K562 (cell line): ENCODE measurements around the gene ADK. TPM values are rescaled to one million over a fixed set of nuclear protein-coding genes. Genes with fewer than 3 reads are reported as not detected.
"Not testable (repeated sequence)": the region's sequence is repeated elsewhere in the genome, so short reads cannot be mapped to it uniquely, and the experiment has no call there.

ENCODE experiments used
- ATAC-seq: fragments of 200-7000 bp; cut with Tn5 transposase; 3 replicates; pipeline ENCODE4 v1.9.1; 2020; ENCODE audit warnings: moderate library complexity
- BruUV-seq: library from RNA; stranded (reverse); fragments of 400-500 nt; replicated peaks from 2 replicates; lab custom pipeline; 2021; lab: Mats Ljungman, UMichigan
- CTCF ChIA-PET: fragments of 300-600 bp; formaldehyde crosslinking; extraction: SDS; loops from one replicate; lab custom pipeline; 2021; ENCODE audit warnings: low intra/inter-chr PET ratio; lab: Yijun Ruan, JAX
- POLR2A ChIA-PET: fragments of 300-600, 350-650 bp; sonication (Branson Sonifier 250); formaldehyde crosslinking; extraction: SDS; loops from one replicate; lab custom pipeline; 2021; ENCODE audit warnings: antibody characterized with exemption, inconsistent platforms; lab: Yijun Ruan, JAX
- DNase-seq, 4 experiments: peaks; one replicate each; pipeline versions ENCODE4 v3.0.0 to v3.0.0-alpha.2; 2011 to 2018; ENCODE audit warnings: low spot score in 3 of 4, mixed read lengths in 3 of 4; ENCODE audit errors: extremely low read depth in 1 of 4
- FAIRE-seq: peaks from 2 replicates; lab custom pipeline; 2011; peaks lifted over from hg19 to GRCh38; lab: Jason Lieb, UNC
- H2AFZ ChIP-seq: 2 replicates; pipeline ENCODE4 v1.6.0; 2011; ENCODE audit warnings: low read depth, low read length, control low read depth, inconsistent platforms
- H3K27ac ChIP-seq: fragments of 200-600 bp; 3 replicates; pipeline ENCODE4 v1.8.0; 2011; ENCODE audit warnings: low read depth, mild to moderate bottlenecking, control low read depth, inconsistent platforms, low read length, moderate library complexity, mixed read lengths; ENCODE audit errors: extremely low read depth
- H3K27me3 ChIP-seq, 2 experiments: fragments of 300-600 bp in 1 of 2; 2 replicates in 1 of 2; 3 replicates in 1 of 2; pipeline versions ENCODE4 v1.6.0 to v1.8.0; 2011; ENCODE audit warnings: inconsistent platforms in 2 of 2, low read length in 2 of 2, mild to moderate bottlenecking in 1 of 2, mixed read lengths in 1 of 2, moderate library complexity in 1 of 2; ENCODE audit not compliant: control insufficient read depth in 2 of 2, insufficient read depth in 2 of 2
- H3K36me3 ChIP-seq: fragments of 300-600 bp; 3 replicates; pipeline ENCODE4 v1.8.0; 2011; ENCODE audit warnings: mild to moderate bottlenecking, low read length, inconsistent platforms; ENCODE audit not compliant: control insufficient read depth, insufficient read depth
- H3K4me1 ChIP-seq, 2 experiments: fragments of 200-600 bp in 1 of 2; replicated peaks in 1 of 2; 2 replicates in 1 of 2; 3 replicates in 1 of 2; pipeline versions ENCODE4 v1.5.1 to v1.8.0; 2011; ENCODE audit warnings: inconsistent platforms in 2 of 2, low read length in 2 of 2, mild to moderate bottlenecking in 1 of 2, mixed read lengths in 1 of 2, moderate library complexity in 1 of 2; ENCODE audit not compliant: control insufficient read depth in 2 of 2, insufficient read depth in 2 of 2
- H3K4me2 ChIP-seq: 2 replicates; pipeline ENCODE4 v1.6.1; 2011; ENCODE audit warnings: low read length, control low read depth, inconsistent platforms, mixed read lengths; ENCODE audit not compliant: insufficient read depth
- H3K4me3 ChIP-seq: fragments of 200-600 bp; sonication (generic), shearing (Covaris generic); 2 replicates; pipeline ENCODE4 v1.5.1; 2016; ENCODE audit warnings: control low read depth, inconsistent platforms
- H3K79me2 ChIP-seq: fragments of 200-600 bp; 3 replicates; pipeline ENCODE4 v1.8.0; 2011; ENCODE audit warnings: low read length, inconsistent platforms; ENCODE audit not compliant: control insufficient read depth, insufficient read depth
- H3K9ac ChIP-seq, 2 experiments: 2 replicates each; pipeline versions ENCODE4 v1.6.0 to v1.6.1; 2011; ENCODE audit warnings: low read depth in 2 of 2, low read length in 2 of 2, control low read depth in 1 of 2, inconsistent platforms in 1 of 2, mild to moderate bottlenecking in 1 of 2, mixed read lengths in 1 of 2; ENCODE audit not compliant: insufficient read depth in 1 of 2
- H3K9me1 ChIP-seq: one replicate; pipeline ENCODE4 v1.6.0; 2011; ENCODE audit warnings: inconsistent platforms, mild to moderate bottlenecking, low read length, moderate library complexity; ENCODE audit not compliant: control insufficient read depth, insufficient read depth
- H3K9me3 ChIP-seq: replicated peaks from 2 replicates; pipeline ENCODE4 v1.5.1; 2011; ENCODE audit warnings: low read depth, low read length, inconsistent platforms; ENCODE audit not compliant: control insufficient read depth, insufficient read depth
- H4K20me1 ChIP-seq: replicated peaks from 2 replicates; pipeline ENCODE4 v1.6.1; 2011; ENCODE audit warnings: low read length, inconsistent platforms, mixed read lengths; ENCODE audit not compliant: control insufficient read depth, insufficient read depth
- ARID2 ChIP-seq: fragments of 450-650 bp; IDR thresholded peaks from 2 replicates; pipeline ENCODE4 v1.6.1; 2017; ENCODE audit warnings: antibody characterized with exemption, mild to moderate bottlenecking
- RBM25 ChIP-seq: fragments of 200-400 bp; formaldehyde crosslinking; IDR thresholded peaks from 2 replicates; pipeline ENCODE4 v1.6.1; 2018; ENCODE audit warnings: low read length, low read depth, moderate library complexity; ENCODE audit not compliant: severe bottlenecking
- TEAD2 ChIP-seq: fragments of 450-650 bp; IDR thresholded peaks from 2 replicates; pipeline ENCODE4 v1.6.1; 2016; ENCODE audit warnings: missing genetic modification characterization, control low read depth, missing compliant biosample characterization
- ZC3H8 ChIP-seq: fragments of 450-650 bp; IDR thresholded peaks from 2 replicates; pipeline ENCODE4 v1.6.1; 2017
- ZNF253 ChIP-seq: fragments of 250-450 bp; sonication (Bioruptor Pico); conservative IDR thresholded peaks from 2 replicates; pipeline ENCODE4 v1.6.1; 2021; ENCODE audit warnings: mild to moderate bottlenecking
- WGBS: fragments of 100-300 bp; shearing (Covaris generic); methylation state at CpG from one replicate; pipeline ENCODE4 v1.1.6; 2016; ENCODE audit warnings: low coverage, mixed read lengths; ENCODE audit not compliant: insufficient coverage; ENCODE audit errors: missing lambda C conversion rate; 5-methylcytosine and 5-hydroxymethylcytosine counted together
- in situ Hi-C: fragments of 300-500 bp; cut with MboI; formaldehyde crosslinking; loops from 4 replicates; pipeline ENCODE4 v1.15.0; 2018; ENCODE audit warnings: inconsistent platforms, mixed read lengths
- intact Hi-C: fragments of 100-400 bp; cut with micrococcal nuclease; formaldehyde crosslinking; loops from 2 replicates; pipeline ENCODE4 v1.14.2; 2022
- polyA plus RNA-seq, 8 experiments: library from polyadenylated mRNA; depleted of rRNA in 4 of 8; stranded (reverse) in 5 of 8; unstranded in 3 of 8; fragments of >200 nt; fragmentation: Nextera tagmentation in 2 of 8; fragmentation: Illumina TruSeq in 1 of 8; extraction: Ambion mirVana in 2 of 8; extraction: Trizol in 1 of 8; gene quantifications; 2 replicates each; pipeline versions ENCODE4 v1.2.1 to v1.2.3, GENCODE V29; 2011 to 2014; ENCODE audit warnings: inconsistent platforms in 1 of 8, missing spikeins in 1 of 8
- total RNA-seq, 7 experiments: library from RNA; depleted of rRNA in 6 of 7; stranded (reverse); fragments of >200 nt in 6 of 7; fragmentation: Illumina TruSeq in 2 of 7; extraction: Trizol in 2 of 7; gene quantifications; 2 replicates each; pipeline versions ENCODE4 v1.2.1 to v1.2.3, GENCODE V29; 2011 to 2021; ENCODE audit warnings: low replicate concordance in 1 of 7

The ADK gene
- total and polyA plus RNA-seq, 9 of the 15 experiments (the other 6 are each of a cell fraction or from before 2014, with no cell fraction given), result 54.2 to 97.8 (median 73.6) TPM

GRCh38 chr10:74490551-74490950 lies 339.5 kb downstream of the ADK start:
- H3K9me3 ChIP-seq, result no peaks in the 10 kb centered on the region
- no peak overlapping the region for H3K27ac ChIP-seq
- H3K4me3 ChIP-seq, result no peak overlapping the region
- H3K9ac ChIP-seq, result no peak overlapping the region
- H3K27me3 ChIP-seq, result no peaks in the 10 kb centered on the region
- H2AFZ ChIP-seq, result no peak overlapping the region
- H4K20me1 ChIP-seq, result no peaks in the 10 kb centered on the region
- no peaks in the 10 kb centered on the region for H3K4me1 ChIP-seq
- H3K79me2 ChIP-seq, result no peaks in the 10 kb centered on the region
- TF ChIP-seq ZNF253 (no peak), ARID2 (no peak), TEAD2 (tag) (no peak)
- no peak overlapping the region for H3K4me2 ChIP-seq
- BruUV-seq, result no TSS peak
- intact Hi-C loops (no loop called here), in situ Hi-C loops (no loop called here)
- FAIRE-seq (no peak), DNase-seq (no peak), ATAC-seq (no peak)
- ChIA-PET POLR2A (no interaction called here), CTCF (no interaction called here)
- H3K9me1 ChIP-seq, result no peaks in the 10 kb centered on the region
- H3K36me3 ChIP-seq, result no peaks in the 10 kb centered on the region
- WGBS, result 58% methylated on average over 4 of the region's 4 CpGs

DNA sequence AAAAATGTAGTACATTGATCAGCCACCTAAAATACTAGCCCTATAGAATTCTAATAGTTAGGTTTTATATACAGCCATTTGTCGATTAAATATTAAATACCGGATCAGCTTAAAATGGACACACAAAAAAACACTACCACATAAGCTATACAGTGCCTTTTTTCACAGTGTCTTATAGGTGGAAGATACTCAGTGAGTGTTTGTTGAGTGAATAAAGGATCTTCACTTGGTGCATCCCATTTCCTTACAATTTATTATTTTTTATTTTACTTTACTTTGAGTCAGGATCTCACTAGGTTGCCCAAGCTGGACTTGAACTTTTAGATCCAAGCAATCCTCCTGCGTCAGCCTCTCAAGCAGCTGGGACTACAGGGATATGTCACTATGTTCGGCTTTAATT lies 340.0 kb downstream of the ADK start:
- ATAC-seq (no peak), DNase-seq (no peak), FAIRE-seq (no peak)
- no peaks in the 10 kb centered on the region for H3K27me3 ChIP-seq
- H3K9me1 ChIP-seq, result no peaks in the 10 kb centered on the region
- H3K9me3 ChIP-seq, result no peaks in the 10 kb centered on the region
- H3K27ac ChIP-seq, result no peak overlapping the region
- no peaks in the 10 kb centered on the region for H3K36me3 ChIP-seq
- H3K4me3 ChIP-seq, result no peak overlapping the region
- POLR2A ChIA-PET, result no interaction called here
- H2AFZ ChIP-seq, result no peak overlapping the region
- TF ChIP-seq RBM25, result peak; percentile 43
- no peak for TF ChIP-seq ZC3H8
- TF ChIP-seq, all 486 proteins: peak for 1
- Histone ChIP-seq H3K9ac (no peak overlapping the region), H3K4me1 (no peaks in the 10 kb centered on the region), H3K79me2 (no peaks in the 10 kb centered on the region), H3K4me2 (no peak overlapping the region), H4K20me1 (no peaks in the 10 kb centered on the region)
- intact Hi-C loops, result no loop called here
- no TSS peak for BruUV-seq
- CTCF ChIA-PET, result no interaction called here
- 91% methylated on average over 4 of the region's 4 CpGs for WGBS
- in situ Hi-C loops, result no loop called here

DNA sequence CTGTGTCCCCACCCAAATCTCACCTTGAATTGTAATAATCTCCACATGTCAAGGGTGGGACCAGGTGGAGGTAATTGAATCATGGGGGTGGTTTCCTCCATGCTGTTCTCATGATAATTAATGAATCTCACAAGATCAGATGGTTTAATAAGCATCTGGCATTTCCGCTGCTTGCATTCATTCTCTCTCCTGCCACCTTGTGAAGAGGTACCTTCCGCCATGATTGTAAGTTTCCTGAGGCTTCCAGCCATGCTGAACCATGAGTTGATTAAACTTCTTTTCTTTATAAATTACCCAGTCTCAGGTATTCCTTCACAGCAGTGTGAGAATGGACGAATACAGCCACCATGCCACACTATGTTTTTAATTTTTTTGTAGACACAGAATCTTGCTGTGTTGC lies 345.3 kb downstream of the ADK start:
- H3K9ac ChIP-seq, H3K27me3 ChIP-seq, BruUV-seq, H3K27ac ChIP-seq, DNase-seq, CTCF ChIA-PET, H3K9me3 ChIP-seq, POLR2A ChIA-PET, H3K9me1 ChIP-seq, H4K20me1 ChIP-seq, H3K79me2 ChIP-seq, in situ Hi-C loops, intact Hi-C loops, H3K36me3 ChIP-seq, FAIRE-seq, H2AFZ ChIP-seq, ATAC-seq, H3K4me1 ChIP-seq, H3K4me3 ChIP-seq, H3K4me2 ChIP-seq: not testable (repeated sequence)
- WGBS, result 97% methylated on average over 3 of the region's 3 CpGs
